HepG2 (cell line): Measurements from ENCODE around the gene NAV2. TPM values are rescaled to one million over a fixed set of nuclear protein-coding genes. Genes with fewer than 3 reads are reported as not detected.

Experiments used
- AHR ChIP-seq: IDR thresholded peaks from 2 replicates; pipeline ENCODE4 v1.6.1; 2018; ENCODE audit warnings: missing genetic modification reagents, missing compliant biosample characterization
- ATF1 ChIP-seq: IDR thresholded peaks from 2 replicates; pipeline ENCODE4 v1.6.1; 2016; ENCODE audit warnings: mild to moderate bottlenecking, control low read depth
- HCFC1 ChIP-seq: fragments of 150-350 bp; IDR thresholded peaks from 2 replicates; pipeline ENCODE4 v1.6.1; 2014; ENCODE audit warnings: low read depth, low read length
- MED13 ChIP-seq: sonication (generic); formaldehyde crosslinking; IDR thresholded peaks from 2 replicates; pipeline ENCODE4 v1.5.0; 2020; ENCODE audit warnings: missing genetic modification reagents
- MIER3 ChIP-seq: IDR thresholded peaks from 2 replicates; pipeline ENCODE4 v1.6.1; 2016; ENCODE audit warnings: missing compliant biosample characterization, borderline replicate concordance
- NCOA1 ChIP-seq: sonication (generic); formaldehyde crosslinking; IDR thresholded peaks from 2 replicates; pipeline ENCODE4 v1.9.0; 2021; ENCODE audit warnings: missing genetic modification reagents
- NR2F1 ChIP-seq, 2 experiments: fragments of 450-650 bp in 1 of 2; formaldehyde crosslinking in 1 of 2; IDR thresholded peaks; 2 replicates each; pipeline versions ENCODE4 v1.5.0 to v1.6.1; 2016 to 2020; ENCODE audit warnings: mild to moderate bottlenecking in 1 of 2, missing compliant biosample characterization in 1 of 2, missing genetic modification reagents in 1 of 2, moderate library complexity in 1 of 2
- NR3C1 ChIP-seq: sonication (generic); formaldehyde crosslinking; IDR thresholded peaks from 2 replicates; pipeline ENCODE4 v1.4.0; 2020; ENCODE audit warnings: missing genetic modification reagents
- RBFOX2 ChIP-seq: fragments of 200-400 bp; formaldehyde crosslinking; IDR thresholded peaks from 2 replicates; pipeline ENCODE4 v1.6.1; 2017; ENCODE audit warnings: low read depth, mild to moderate bottlenecking, low read length
- TBX3 ChIP-seq: fragments of 450-650 bp; IDR thresholded peaks from 2 replicates; pipeline ENCODE4 v1.6.1; 2017; ENCODE audit warnings: antibody characterized with exemption, mild to moderate bottlenecking, inconsistent platforms, borderline replicate concordance
- ZC3H13 ChIP-seq: sonication (generic); formaldehyde crosslinking; IDR thresholded peaks from 2 replicates; pipeline ENCODE4 v1.8.1; 2023; ENCODE audit warnings: mild to moderate bottlenecking, missing genetic modification reagents, moderate library complexity
- ZFP36L1 ChIP-seq: sonication (generic); formaldehyde crosslinking; IDR thresholded peaks from 2 replicates; pipeline ENCODE4 v1.8.0; 2022; ENCODE audit warnings: mild to moderate bottlenecking, missing genetic modification reagents, moderate library complexity
- ZMYM4 ChIP-seq: sonication (generic); formaldehyde crosslinking; IDR thresholded peaks from 2 replicates; pipeline ENCODE4 v1.8.1; 2023; ENCODE audit warnings: mild to moderate bottlenecking, missing genetic modification reagents
- ZNF619 ChIP-seq: sonication (generic); formaldehyde crosslinking; IDR thresholded peaks from 2 replicates; pipeline ENCODE4 v1.4.0; 2020; ENCODE audit warnings: mild to moderate bottlenecking, missing genetic modification reagents
- ZSCAN12 ChIP-seq: sonication (generic); formaldehyde crosslinking; IDR thresholded peaks from 2 replicates; pipeline ENCODE4 v1.9.0; 2021; ENCODE audit warnings: mild to moderate bottlenecking, missing genetic modification reagents
- ZSCAN31 ChIP-seq: sonication (generic); formaldehyde crosslinking; IDR thresholded peaks from 2 replicates; pipeline ENCODE4 v1.5.0; 2020; ENCODE audit warnings: low read depth, mild to moderate bottlenecking, missing genetic modification reagents
- polyA plus RNA-seq, 8 experiments: library from polyadenylated mRNA; depleted of rRNA in 3 of 8; stranded (reverse) in 7 of 8; unstranded in 1 of 8; fragments of >200 nt; fragmentation: Illumina TruSeq in 4 of 8; extraction: Trizol in 4 of 8; gene quantifications; 2 replicates each; pipeline versions ENCODE4 v1.2.1 to v1.2.3, GENCODE V29; 2011 to 2016; ENCODE audit warnings: low read depth in 4 of 8, missing spikeins in 1 of 8, mixed read lengths in 1 of 8; ENCODE audit not compliant: insufficient read depth in 1 of 8
- total RNA-seq, 5 experiments: library from RNA; depleted of rRNA; stranded (reverse); fragments of >200 nt; fragmentation: Illumina TruSeq; extraction: Trizol; gene quantifications; 2 replicates each; pipeline ENCODE4 v1.2.3, GENCODE V29; 2016; ENCODE audit warnings: low read depth in 1 of 5
- TF ChIP-seq, protein P1 (sequence below): sonication (generic); formaldehyde crosslinking; IDR thresholded peaks from 2 replicates; pipeline ENCODE4 v1.5.0; 2020; ENCODE audit warnings: mild to moderate bottlenecking, missing genetic modification reagents, borderline replicate concordance
- TF ChIP-seq, protein P2 (sequence below): sonication (generic); formaldehyde crosslinking; IDR thresholded peaks from 2 replicates; pipeline ENCODE4 v1.4.0; 2020; ENCODE audit warnings: mild to moderate bottlenecking, missing genetic modification reagents
- TF ChIP-seq, protein P3 (sequence below): IDR thresholded peaks from 2 replicates; pipeline ENCODE4 v1.6.1; 2016; ENCODE audit warnings: missing compliant biosample characterization, missing genetic modification reagents, borderline replicate concordance

The NAV2 gene
- total and polyA plus RNA-seq, 2 of the 13 experiments (the other 11 are each of a cell fraction or from before 2014, with no cell fraction given) = 9.3 to 34.6 TPM

DNA sequence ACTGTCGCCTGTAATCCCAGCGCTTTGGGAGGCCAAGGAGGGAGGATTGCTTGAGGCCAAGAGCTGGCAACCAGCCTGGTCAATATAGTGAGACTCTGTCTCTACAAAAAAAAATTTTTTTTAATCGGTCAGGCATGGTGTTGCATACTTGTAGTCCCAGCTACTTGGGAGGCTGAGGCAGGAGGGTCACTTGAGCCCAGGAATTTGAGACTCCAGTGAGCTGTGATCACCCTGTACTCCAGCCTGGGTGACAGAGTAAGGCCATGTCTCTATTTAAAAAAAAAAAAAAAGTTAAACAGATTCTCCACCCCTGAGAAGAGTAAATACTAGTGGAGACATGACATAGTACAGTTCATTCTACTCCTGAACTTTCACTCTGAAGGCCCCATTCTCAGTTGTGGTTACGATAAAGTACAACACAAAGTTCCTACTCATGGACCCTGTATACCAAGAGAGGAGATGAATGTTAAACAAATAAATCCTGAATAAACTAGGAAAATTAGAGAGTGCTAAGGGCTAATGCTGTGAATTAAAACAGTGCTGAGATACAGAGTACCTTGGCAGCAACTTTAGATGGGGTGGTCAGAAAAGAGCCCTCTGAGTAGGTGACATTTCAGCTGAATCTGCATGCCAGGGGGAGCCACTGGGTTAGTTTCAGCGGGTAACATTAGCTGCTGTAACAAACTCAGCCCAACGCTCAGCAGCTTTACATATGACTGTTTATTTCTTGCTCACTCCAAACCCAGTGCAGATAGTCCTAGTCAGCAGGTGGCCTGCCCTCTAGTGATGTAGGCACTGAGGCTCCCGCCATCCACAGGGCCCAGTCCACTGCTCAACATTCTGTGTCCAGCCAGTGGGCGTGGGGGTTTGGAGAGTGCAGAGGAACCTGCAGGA, 372.5 kb downstream of the NAV2 start (continued):
- TF ChIP-seq, protein P1, sequence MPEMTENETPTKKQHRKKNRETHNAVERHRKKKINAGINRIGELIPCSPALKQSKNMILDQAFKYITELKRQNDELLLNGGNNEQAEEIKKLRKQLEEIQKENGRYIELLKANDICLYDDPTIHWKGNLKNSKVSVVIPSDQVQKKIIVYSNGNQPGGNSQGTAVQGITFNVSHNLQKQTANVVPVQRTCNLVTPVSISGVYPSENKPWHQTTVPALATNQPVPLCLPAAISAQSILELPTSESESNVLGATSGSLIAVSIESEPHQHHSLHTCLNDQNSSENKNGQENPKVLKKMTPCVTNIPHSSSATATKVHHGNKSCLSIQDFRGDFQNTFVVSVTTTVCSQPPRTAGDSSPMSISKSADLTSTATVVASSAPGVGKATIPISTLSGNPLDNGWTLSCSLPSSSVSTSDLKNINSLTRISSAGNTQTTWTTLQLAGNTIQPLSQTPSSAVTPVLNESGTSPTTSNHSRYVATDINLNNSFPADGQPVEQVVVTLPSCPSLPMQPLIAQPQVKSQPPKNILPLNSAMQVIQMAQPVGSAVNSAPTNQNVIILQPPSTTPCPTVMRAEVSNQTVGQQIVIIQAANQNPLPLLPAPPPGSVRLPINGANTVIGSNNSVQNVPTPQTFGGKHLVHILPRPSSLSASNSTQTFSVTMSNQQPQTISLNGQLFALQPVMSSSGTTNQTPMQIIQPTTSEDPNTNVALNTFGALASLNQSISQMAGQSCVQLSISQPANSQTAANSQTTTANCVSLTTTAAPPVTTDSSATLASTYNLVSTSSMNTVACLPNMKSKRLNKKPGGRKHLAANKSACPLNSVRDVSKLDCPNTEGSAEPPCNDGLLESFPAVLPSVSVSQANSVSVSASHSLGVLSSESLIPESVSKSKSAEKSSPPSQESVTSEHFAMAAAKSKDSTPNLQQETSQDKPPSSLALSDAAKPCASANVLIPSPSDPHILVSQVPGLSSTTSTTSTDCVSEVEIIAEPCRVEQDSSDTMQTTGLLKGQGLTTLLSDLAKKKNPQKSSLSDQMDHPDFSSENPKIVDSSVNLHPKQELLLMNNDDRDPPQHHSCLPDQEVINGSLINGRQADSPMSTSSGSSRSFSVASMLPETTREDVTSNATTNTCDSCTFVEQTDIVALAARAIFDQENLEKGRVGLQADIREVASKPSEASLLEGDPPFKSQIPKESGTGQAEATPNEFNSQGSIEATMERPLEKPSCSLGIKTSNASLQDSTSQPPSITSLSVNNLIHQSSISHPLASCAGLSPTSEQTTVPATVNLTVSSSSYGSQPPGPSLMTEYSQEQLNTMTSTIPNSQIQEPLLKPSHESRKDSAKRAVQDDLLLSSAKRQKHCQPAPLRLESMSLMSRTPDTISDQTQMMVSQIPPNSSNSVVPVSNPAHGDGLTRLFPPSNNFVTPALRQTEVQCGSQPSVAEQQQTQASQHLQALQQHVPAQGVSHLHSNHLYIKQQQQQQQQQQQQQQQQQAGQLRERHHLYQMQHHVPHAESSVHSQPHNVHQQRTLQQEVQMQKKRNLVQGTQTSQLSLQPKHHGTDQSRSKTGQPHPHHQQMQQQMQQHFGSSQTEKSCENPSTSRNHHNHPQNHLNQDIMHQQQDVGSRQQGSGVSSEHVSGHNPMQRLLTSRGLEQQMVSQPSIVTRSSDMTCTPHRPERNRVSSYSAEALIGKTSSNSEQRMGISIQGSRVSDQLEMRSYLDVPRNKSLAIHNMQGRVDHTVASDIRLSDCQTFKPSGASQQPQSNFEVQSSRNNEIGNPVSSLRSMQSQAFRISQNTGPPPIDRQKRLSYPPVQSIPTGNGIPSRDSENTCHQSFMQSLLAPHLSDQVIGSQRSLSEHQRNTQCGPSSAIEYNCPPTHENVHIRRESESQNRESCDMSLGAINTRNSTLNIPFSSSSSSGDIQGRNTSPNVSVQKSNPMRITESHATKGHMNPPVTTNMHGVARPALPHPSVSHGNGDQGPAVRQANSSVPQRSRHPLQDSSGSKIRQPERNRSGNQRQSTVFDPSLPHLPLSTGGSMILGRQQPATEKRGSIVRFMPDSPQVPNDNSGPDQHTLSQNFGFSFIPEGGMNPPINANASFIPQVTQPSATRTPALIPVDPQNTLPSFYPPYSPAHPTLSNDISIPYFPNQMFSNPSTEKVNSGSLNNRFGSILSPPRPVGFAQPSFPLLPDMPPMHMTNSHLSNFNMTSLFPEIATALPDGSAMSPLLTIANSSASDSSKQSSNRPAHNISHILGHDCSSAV = no peak
- TF ChIP-seq HCFC1 (no peak), ZSCAN12 (CRISPR knock-in tag) (no peak), RBFOX2 (no peak), AHR (CRISPR knock-in tag) (no peak), MED13 (CRISPR knock-in tag) (no peak), ZC3H13 (CRISPR knock-in tag) (no peak), ZSCAN31 (no peak), ATF1 (CRISPR knock-in tag) (no peak), ZNF619 (CRISPR knock-in tag) (no peak), NR3C1 (no peak), MIER3 (CRISPR knock-in tag) (no peak), TBX3 (no peak), NCOA1 (CRISPR knock-in tag) (no peak), ZMYM4 (CRISPR knock-in tag) (peak; percentile 35; the same call in 1 of the 2 replicates), NR2F1 (CRISPR knock-in tag; IDR thresholded peaks at IDR 0.05) (no peak), ZFP36L1 (CRISPR knock-in tag) (no peak)
- TF ChIP-seq, protein P2, sequence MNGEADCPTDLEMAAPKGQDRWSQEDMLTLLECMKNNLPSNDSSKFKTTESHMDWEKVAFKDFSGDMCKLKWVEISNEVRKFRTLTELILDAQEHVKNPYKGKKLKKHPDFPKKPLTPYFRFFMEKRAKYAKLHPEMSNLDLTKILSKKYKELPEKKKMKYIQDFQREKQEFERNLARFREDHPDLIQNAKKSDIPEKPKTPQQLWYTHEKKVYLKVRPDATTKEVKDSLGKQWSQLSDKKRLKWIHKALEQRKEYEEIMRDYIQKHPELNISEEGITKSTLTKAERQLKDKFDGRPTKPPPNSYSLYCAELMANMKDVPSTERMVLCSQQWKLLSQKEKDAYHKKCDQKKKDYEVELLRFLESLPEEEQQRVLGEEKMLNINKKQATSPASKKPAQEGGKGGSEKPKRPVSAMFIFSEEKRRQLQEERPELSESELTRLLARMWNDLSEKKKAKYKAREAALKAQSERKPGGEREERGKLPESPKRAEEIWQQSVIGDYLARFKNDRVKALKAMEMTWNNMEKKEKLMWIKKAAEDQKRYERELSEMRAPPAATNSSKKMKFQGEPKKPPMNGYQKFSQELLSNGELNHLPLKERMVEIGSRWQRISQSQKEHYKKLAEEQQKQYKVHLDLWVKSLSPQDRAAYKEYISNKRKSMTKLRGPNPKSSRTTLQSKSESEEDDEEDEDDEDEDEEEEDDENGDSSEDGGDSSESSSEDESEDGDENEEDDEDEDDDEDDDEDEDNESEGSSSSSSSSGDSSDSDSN (CRISPR knock-in tag) = no peak; the same call in 1 of the 2 replicates
- TF ChIP-seq, protein P3, sequence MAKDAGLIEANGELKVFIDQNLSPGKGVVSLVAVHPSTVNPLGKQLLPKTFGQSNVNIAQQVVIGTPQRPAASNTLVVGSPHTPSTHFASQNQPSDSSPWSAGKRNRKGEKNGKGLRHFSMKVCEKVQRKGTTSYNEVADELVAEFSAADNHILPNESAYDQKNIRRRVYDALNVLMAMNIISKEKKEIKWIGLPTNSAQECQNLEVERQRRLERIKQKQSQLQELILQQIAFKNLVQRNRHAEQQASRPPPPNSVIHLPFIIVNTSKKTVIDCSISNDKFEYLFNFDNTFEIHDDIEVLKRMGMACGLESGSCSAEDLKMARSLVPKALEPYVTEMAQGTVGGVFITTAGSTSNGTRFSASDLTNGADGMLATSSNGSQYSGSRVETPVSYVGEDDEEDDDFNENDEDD (CRISPR knock-in tag) = 0 out of 2 replicates have a peak, but pooled peaks have one; percentile 24
